Stimulated activated CD4-positive, alpha-beta T cell treated with anti-CD3 and anti-CD28 coated beads, Interleukin-4, amount 100 ng/mL, for 48 hours (primary cell): ENCODE data around the gene TP53I11.

ENCODE experiments used
- DNase-seq, 2 donors: peaks; one replicate each; pipeline ENCODE4 v3.0.0-alpha.2; 2020; ENCODE audit warnings: low read depth in 2 of 2

TP53I11 gene, protein sequence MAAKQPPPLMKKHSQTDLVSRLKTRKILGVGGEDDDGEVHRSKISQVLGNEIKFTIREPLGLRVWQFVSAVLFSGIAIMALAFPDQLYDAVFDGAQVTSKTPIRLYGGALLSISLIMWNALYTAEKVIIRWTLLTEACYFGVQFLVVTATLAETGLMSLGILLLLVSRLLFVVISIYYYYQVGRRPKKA

DNA sequence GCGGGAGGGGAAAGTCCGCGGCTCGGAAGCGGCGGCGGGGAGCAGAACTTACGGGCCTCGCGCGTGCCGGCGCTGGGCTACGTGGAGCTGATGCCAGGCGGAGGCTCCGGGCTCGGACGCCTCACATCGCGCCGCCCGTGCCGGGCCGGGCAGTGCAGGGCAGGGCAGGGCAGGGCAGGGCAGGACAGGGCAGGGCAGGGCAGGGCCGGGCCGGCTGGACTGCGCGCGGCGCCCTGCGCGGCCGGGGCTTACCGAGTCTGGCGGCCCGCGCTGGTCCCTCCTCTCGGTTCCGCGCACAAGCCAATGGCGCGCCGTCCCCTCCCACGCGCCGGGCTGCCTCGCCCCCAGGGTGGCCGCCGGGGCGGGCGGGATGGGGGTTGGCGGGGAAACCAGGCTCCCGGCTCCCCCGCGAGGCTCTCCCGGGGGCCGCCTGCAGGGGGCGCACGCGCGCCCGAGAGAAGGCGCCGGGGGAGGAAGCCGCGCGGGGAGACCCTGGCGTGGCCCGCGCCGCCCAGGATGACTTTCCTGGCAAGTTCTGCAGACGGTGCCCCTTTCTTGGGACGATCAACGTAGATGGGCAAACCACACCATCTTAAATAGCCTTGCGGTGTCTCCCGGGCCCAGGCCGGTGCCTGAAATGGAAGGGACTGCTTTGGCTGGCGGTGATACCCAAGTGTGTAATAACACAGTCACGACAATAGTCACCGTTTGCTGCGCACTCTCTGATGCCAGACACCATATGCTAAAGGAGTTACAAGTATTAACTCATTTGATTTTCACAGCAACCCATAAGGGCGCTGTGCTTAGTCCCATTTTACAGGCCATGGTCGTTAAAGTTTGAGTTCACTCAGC lies at the start of gene TP53I11:
Gene TP53I11, minus strand, starts transcription at position 259 of the 852 bp plus-strand sequence. CDS start 12,548 bp downstream, outside the sequence.
- DNase-seq = peak; percentile 56 to 71

DNA sequence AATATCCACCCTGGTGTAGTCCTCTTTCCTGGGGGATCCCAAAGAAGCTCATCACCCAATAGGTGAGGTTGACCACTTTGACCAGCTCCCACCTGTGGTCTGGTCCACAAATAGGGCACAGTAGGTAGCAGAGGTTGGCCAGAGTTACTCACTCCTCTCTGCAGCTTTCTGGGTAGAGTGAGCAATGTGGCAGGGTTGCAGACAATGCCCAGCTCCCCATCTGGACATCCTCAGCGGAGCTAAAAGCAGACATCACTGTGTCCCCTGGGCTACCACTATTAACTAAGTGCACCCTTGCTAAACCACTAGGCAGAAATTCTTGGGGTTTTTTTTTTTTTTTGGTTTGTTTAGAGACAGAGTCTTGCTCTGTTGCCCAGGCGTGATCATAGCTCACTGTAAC lies 48.4 kb upstream of the TP53I11 start:
- no peak for DNase-seq

DNA sequence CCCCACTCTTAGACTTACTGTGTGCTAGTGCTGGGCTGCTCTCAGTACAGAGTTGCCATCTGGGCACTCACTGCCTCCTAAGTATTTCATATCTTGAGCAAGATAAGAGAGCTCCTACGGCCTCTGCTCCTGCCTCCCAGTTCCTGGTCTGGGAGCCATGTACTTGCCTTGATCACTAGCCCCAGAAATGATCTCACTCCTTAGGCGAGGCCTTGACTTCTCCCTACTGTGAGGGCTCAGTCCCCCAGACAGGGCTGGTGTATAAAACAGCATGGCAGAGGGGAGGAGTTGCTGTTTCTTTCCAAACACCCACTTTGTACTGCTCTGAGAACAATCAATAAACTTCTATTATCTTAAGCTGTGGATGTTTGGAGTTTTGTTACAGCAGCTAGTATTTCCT lies 47.4 kb upstream of the TP53I11 start:
- no peak for DNase-seq

DNA sequence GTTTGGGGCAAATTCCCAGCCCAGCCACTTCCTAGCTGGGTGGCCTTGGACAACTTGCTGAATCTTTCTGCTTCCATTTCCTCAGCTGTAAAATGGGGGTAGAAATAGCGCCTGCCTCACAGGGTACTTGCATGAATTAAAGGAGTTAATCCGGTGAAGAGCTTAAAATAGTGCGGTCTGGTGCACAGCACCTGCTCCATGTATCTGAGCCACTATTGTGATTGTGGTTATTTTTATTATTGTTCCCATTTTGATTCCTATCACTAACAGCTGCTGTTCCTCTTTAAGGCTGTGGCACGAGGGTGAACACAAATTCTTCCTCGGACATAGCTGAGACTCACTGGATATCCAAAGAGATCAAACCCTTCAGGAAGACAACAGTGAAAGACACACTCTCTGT lies 46.9 kb upstream of the TP53I11 start:
- DNase-seq = no peak

DNA sequence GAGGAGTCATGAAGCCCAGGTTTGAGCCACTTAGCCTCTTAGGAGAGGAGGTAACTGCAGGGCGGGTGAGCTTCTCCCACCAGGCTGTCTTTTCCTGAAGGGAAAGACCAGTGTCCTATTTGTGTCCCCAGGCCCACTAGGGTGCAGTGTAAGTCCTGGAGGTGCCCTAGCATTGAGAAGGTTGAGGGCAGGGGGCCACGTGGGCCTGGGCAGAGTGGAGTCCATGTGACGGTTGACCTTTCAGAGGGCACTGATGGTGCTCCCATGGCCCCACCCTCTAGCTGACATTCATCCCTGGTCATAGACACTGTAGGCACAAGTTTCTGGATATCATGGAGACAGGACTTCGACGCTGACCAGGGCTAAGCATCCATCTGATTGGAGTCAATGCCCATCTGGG lies 44.1 kb upstream of the TP53I11 start:
- DNase-seq = no peak

DNA sequence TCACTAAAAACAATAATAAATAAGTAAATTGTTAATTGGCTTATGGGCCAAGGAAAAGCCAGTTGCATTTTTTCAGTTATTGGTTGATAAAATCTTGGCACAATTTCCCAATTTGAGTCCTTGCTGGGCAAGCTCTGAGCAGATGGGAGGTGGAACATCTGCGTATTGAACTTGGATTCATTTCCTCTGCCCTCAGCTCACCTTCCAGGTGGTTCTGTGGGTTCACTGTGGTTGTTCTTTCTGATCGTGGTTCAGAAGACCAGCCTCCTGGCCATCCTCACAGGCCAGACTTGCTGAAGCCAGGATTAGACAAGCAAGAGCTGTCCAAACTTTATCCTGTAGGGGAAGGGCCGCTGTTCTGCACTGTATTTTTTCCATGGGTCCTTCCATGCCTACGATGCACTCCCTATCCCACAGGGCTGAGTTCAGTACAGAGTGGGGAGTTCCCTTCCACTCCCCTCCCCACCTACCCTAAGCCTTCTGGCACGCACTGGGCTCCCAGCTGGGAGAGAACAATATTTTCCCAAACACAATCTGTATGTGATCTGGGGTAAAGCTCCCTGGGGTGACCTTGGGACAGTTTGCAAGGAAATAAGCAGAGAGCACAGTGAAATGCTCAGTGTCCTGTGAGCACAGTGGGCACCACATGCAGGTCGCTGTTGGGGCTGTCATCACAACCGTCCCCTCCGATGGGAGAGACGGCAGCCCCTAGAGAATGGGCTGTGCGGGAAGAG lies 43.5 kb upstream of the TP53I11 start:
- no peak for DNase-seq

DNA sequence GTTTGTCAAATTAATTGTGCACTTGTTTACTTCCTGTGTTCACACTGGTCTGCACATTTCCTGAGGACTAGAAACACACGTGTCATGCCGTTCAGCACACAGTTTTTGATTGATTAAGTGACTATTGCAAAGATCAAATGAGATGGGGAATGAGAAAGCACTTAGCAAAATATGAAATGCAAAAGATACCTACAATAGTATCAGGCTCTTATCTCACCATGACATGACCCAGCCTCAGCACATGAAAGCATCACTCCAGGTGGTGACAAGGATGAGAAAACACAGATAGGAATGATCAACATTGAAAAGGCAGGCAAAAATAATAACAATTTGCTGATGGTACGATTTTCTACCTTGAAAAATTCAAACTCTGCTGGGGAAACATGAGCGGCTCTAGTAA lies 42.1 kb upstream of the TP53I11 start:
- no peak for DNase-seq

DNA sequence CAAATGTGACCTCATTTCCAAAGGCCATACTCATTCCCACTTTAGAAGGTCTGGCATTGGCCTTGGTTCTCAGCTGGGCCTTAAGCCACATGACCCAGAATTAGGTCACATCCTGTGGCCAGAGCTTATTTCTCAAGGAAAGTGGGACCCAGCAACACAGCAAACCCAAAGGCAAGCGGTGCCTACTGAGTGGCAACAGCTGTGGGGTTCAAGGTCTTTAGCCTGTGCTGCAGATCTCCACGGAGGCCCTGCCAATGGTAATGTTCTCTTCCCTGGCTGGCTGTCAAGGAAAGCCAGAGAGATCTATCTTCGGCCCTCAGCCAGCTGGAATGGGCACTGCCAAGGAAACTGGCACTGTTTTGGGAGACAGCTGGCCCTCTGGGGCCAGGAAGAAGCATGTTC lies 41.5 kb upstream of the TP53I11 start:
- no peak for DNase-seq

DNA sequence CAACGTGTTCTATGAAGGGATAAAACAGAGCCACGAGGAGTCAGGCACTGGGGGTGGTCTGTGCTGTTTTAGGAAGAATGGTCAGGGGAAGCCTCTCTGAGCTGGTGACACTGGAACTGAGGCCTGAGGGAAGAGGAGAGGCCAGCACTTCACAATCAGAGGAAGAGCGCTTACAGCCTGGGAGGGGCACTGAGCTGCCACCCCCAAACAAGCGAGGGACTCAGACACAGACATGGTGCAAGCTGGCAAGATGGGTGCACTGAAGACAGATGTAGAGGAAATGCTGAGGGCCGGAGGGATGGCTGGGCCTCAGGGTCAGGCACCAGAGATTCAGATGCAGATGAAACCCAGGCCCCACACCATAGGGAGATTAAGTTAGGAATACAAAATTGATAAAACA lies 40.0 kb upstream of the TP53I11 start:
- no peak for DNase-seq

DNA sequence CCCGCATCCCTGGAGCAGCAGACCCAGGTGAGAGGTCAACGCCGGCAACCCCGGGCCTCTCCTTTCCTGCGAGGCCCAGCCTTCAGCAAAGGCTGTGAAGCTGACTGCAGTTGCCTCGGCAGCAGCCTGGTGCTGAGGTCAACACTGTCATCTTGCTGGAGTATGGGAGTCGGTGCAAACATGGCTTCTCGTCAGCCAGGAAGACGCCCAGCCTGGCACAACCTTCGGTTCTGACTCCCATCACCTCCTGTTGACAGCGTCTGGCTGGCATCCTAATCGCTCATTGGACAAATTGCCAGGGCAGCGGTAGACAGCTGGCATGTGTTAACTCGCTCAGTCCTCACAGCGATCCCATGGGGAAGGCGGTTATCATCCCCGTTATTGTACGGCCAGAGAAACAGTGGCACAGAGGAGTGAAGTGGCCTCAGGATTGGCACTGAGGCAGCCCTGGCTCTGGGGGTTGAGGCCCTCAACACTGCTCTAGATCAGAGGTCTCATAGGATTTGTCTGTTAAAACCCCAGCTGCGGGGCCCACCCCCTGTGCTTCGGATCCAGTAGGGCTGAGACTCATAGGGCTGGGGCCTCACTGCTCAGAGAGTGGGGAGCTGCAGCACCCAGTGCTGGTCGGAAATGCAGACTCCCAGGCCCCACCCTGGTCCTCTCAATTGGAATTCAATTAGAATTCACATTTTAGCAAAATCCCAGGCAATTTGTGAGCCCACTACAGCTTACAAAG lies 39.3 kb upstream of the TP53I11 start:
- no peak for DNase-seq

DNA sequence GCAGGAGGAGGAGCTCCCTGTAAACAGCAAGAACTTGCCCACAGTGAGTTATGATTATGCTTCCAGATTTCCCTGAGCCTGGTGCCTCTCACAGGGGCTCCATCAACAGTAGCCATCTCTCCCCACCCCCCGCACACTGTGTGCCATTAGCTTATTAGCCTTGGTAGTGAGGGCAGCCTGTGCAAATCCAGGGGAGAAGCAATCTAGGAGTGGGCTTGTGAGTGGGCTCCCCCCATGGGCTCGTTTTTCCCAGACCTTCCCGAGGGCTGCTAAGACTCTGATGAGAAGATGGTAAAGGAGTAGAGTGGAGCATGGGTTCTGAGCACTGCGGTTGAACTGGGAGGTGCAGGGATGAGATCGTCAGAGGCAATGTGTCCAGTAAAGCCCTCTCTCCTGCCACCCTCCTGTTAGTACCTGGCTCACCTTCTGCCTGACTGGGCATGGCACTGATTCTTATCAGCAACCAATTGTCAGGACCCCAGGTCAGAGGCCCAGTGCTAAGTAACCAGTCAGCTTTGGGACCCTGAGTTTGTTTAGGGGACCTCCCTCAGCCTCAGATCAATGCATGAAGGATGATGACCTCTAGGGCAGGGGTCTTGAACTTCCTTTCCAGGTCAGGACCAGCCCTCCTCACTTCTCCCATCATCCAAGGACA lies 38.4 kb upstream of the TP53I11 start:
- no peak for DNase-seq

DNA sequence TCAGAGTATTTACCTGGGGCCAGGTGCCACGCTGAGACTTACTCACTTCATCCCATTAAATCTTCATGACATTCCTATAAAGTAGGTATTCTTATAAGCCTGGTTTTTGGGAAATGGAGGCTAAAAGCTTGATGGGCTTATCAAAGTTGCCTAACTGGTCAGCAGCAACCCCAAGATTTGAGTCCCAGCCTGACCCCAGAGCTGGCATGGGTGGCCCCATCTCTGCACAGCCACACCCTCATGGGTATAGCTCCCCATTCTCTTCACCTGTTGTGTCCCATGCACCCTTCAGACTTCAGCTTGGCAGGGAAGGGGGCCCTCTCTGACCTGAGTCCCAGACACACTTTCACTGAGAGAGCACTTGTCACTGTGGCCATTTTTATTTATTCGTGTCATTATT lies 37.4 kb upstream of the TP53I11 start:
- no peak for DNase-seq

DNA sequence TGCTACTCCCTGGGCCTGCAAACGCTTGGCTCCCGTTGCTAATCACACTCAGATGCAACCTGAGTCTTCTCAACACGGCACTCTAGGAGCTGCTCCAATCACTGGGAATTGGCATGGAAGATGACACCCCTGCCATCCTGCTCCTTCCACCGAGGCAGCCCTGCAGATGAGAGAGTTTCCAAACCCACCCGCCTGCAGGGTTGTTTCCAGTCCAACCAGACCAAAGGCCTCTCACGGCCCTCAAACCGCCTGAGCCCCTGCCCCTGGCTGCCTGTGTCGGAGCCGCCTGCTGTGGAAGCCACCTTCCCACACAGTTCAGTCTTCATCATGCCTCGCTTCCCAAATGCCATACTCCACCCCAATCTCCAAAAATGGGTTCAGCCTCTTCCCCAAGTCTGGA lies 36.8 kb upstream of the TP53I11 start:
- DNase-seq = no peak

DNA sequence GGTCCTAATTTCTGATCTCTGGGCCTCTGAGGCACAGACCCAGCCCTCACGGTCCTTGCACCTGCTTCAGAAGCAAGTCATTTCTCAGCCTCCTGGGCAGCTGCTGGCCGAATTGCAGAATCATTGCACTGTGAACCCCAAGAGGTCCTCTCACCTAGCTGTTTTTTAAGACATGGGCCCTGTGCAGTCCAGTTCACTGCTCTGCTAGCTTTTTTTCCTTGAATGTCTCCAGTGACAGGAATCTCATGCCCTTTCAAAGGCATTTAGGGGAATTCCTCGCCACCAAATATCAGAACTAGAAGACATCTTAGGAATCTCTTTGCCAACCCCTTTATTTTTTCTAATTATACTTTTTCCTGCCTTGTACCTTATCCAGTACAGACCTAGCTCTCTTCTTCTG lies 35.6 kb upstream of the TP53I11 start:
- no peak for DNase-seq

DNA sequence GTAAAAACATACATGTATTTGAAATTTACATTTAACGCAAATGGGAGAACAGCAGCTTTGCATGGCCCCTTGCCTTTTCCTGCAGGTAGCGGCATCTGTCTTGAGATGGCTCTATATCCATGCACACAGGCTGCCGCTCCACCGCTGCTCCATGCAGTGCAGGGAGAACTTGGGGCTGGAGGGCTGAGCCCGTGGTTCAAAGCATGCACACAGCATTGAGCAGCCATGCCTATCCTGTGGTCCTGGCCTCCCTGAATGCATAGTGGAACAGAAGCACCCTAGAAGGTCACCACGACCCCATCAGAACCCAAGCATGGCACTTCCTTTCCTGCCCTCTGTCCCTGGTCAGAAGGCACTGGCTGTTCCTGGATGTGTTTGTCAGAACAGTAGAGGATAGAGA lies 35.0 kb upstream of the TP53I11 start:
- DNase-seq = no peak

DNA sequence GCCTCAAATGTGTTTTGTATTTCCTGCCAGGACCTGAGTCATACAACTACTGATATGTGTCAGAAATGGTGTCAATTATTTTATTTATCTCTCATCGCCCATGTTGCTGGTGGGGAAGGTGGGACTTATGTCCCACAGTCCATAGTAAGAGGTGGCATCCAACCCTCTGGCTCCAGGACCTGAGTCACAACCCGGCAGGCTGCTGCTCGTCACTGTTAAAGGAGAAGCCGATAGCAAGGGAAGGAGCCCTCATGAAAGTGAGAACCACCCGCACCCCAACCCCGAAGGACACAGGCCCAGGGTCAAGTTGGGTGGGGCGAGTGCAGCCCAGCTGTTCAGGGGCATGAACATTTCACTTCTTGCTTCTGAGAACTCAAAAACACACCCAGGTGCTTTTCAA lies 33.1 kb upstream of the TP53I11 start:
- DNase-seq = no peak

DNA sequence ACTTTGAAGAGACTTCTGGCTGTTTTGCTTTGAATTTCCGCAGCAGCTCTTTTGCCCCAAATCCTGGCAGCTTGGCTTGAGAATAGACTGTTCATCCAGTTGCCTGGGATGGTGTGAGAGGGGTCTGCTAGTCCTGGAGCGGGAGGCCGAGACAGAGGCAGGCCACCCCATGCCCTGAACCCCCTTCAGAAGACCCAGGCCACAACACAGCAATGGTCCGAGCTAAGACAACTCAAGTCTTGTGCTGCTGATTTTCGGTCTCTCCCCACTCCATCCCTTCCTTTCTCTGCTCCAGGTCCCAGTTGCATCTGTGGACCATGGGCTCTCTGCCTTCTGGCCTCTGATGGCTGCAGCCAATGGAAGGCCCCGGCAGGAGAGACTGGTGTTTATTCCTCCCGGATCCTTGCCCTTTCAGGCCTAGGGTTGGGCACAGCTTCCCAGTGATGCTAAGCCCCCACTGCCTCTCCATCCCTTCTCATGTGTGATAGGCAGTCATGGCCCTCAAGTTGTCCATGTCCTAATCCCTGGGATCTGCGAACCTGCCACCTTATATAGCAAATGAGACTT lies 31.9 kb upstream of the TP53I11 start:
- DNase-seq = no peak

DNA sequence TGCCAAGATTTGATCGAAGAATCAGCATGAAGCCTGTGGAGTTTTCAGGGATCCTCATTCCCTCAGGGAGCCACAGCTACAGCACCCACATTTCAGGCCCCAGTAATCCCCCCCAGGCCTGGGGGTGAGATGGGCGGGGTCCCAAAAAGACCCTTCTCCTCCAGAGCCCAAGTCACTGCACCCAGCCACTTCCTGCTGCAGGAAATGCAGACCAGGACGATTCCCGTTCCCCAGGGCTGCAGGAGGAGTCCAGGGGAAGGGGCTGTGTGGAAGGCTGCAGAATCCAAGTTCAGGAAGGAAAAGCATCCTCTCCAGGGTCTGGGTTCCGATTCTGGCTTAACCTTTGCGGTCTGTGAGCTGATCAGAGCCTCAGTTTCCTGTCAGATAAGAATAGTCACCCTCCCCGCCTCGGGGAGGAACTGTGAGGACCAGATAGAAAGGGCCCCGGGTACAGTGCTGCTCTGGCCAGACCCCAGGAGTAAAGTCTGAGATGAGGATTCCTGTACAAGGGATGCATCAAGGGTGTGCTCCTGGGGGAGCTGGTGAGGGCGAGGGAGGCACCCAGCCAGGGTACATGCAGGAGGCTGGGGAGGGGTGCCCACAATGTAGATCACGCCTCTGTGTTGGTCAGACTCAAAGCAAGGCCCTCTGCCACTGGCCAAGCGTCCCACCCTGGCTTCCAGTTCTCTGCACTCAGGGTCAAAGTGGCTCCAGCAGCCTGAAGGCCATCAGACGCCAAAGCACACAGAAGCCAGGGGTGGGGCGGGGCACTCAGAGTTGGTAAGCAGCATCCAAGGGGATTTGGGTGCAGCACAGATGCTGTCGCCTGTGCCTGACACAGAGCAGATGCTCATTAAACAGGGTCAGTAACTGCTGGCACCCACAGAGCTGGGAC lies 30.1 kb upstream of the TP53I11 start:
- no peak for DNase-seq

DNA sequence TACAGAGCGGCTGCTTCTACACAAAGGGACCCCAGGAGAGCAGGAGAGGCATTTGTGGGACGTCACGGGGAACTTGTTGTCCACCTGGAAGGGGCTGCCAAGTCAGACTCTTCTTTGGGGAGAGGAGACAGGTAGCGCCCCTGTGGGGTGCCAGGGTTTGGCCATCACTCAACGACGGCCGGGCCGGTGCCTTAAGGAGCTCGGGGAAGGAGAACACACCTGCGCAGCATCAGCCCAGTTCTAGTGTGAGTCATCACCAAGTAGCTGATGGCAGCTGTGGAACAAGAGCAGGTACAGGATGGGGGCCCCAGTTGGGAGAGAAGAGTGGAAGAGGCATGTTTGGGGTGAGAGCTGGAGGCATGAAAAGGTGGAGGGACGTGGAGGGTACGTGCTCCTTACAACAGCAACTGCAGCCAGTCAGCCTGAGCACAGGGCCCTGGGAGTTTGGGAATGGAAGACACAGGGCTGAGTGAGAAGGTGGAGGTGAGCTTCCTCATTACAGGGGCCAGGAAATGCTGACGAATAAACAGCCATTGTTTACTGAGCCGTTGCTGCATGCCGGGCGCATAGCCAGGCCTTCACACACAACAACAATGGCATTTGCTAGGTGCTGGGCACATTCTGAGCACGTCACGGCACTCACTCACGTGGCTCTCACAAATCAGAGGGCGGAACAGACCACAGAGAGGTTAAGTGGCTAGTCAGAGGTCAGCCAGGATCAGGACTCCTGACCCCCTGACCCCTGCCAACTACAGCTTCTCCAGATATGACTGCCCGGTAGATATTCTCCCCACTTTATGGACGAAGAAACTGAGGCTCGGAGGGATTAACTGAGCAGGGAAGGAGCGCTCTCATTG lies 29.1 kb upstream of the TP53I11 start:
- no peak for DNase-seq
